Activated CD8-positive, alpha-beta T cell treated with anti-CD3 and anti-CD28 coated beads for 36 hours (primary cell): ENCODE data around the gene PHF5A. TPM values are rescaled to one million over a fixed set of nuclear protein-coding genes. Genes with fewer than 3 reads are reported as not detected.

ENCODE experiments used
- ATAC-seq: fragments of 200-7000 bp; cut with Tn5 transposase; one replicate; pipeline ENCODE4 v1.10.0; 2021; ENCODE audit warnings: mild to moderate bottlenecking, moderate library complexity
- CTCF ChIA-PET: fragments of 350-600 bp; sonication (Branson Sonifier 250); formaldehyde crosslinking; loops from one replicate; lab custom pipeline; 2021; ENCODE audit warnings: antibody characterized with exemption; lab: Charles Lee
- POLR2A ChIA-PET: fragments of 350-600 bp; sonication (Branson Sonifier 250); formaldehyde crosslinking; loops from one replicate; lab custom pipeline; 2021; ENCODE audit warnings: antibody characterized with exemption; lab: Charles Lee
- DNase-seq: peaks from one replicate; pipeline ENCODE4 v3.0.0-alpha.2; 2020
- H3K27ac Mint-ChIP-seq: one replicate; pipeline ENCODE4 v1.8.0; 2021; ENCODE audit warnings: mild to moderate bottlenecking, mixed read lengths
- H3K27me3 Mint-ChIP-seq: one replicate; pipeline ENCODE4 v1.8.0; 2021; ENCODE audit warnings: mixed read lengths
- H3K36me3 Mint-ChIP-seq: one replicate; pipeline ENCODE4 v1.8.0; 2021; ENCODE audit warnings: low read depth, mixed read lengths
- H3K4me1 Mint-ChIP-seq: one replicate; pipeline ENCODE4 v1.8.0; 2021; ENCODE audit warnings: low read depth, mixed read lengths
- H3K4me3 Mint-ChIP-seq: one replicate; pipeline ENCODE4 v1.8.0; 2021; ENCODE audit warnings: mild to moderate bottlenecking, moderate library complexity, mixed read lengths
- H3K9me3 Mint-ChIP-seq: one replicate; pipeline ENCODE4 v1.8.0; 2021; ENCODE audit warnings: mixed read lengths
- intact Hi-C: fragments of 100-400 bp; cut with micrococcal nuclease; formaldehyde crosslinking; loops from one replicate; pipeline ENCODE4 v1.10.0; 2022
- total RNA-seq, 2 experiments: library from RNA; stranded (reverse); gene quantifications; one replicate each; pipeline ENCODE4 v1.2.3, GENCODE V29; 2021
- TF ChIP-seq, protein P1 (sequence below): fragments of 200-600 bp; IDR thresholded peaks from one replicate; pipeline ENCODE4 v1.8.0; 2022; ENCODE audit warnings: antibody characterized with exemption, mild to moderate bottlenecking

PHF5A gene
- total RNA-seq, 2 experiments from 2014 or later, result 65.2 to 70.4 TPM

DNA sequence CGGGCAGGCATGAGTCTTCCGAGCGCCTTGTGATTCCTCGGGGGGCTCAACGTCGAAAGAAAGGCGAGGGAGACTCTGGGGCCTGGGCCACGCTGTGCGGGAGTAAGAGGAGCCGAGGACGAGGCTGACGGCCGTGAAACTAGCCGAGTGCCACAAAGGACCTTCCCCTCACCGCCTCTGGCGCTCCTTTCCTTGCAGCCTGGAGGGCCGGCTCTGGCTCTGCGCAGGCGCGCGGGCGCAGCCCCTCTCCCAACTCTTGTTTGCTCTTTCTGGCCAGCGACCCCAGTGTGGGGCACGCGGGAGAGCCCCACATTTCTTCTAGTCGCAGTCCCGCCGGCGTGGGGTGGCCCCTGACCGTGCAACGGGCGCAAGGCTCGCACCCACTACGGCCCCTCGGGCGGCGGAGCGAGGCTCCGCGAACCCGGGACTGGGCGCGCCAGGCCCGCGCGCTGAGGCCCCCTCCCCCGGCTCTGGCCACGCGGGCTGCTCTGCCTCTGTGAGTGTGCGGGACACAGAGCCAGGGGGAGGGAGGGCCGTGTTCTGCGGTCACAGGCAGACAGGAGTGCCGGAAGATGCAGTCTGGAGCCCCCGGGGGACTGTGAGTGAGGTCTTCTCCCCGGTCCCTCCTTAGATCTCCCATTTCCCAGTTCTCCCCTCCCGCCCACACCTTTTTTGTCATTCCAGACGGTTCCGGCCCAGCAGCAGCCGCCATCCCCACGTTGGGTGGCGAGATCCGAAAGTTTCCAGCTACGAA lies 20.9 kb downstream of the PHF5A start:
- TF ChIP-seq, protein P1, sequence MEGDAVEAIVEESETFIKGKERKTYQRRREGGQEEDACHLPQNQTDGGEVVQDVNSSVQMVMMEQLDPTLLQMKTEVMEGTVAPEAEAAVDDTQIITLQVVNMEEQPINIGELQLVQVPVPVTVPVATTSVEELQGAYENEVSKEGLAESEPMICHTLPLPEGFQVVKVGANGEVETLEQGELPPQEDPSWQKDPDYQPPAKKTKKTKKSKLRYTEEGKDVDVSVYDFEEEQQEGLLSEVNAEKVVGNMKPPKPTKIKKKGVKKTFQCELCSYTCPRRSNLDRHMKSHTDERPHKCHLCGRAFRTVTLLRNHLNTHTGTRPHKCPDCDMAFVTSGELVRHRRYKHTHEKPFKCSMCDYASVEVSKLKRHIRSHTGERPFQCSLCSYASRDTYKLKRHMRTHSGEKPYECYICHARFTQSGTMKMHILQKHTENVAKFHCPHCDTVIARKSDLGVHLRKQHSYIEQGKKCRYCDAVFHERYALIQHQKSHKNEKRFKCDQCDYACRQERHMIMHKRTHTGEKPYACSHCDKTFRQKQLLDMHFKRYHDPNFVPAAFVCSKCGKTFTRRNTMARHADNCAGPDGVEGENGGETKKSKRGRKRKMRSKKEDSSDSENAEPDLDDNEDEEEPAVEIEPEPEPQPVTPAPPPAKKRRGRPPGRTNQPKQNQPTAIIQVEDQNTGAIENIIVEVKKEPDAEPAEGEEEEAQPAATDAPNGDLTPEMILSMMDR, result no peak
- CTCF ChIA-PET, result interaction anchor here (1.1 to 2.6 kb wide), 3 partner anchors 44 to 70 kb away, joined by 3 to 17 read pairs (median 7); no protein-coding TSS in a partner anchor
- POLR2A ChIA-PET, result interaction anchor here (0.6 to 14.3 kb wide), 21 partner anchors 11 to 1029 kb away, joined by 3 to 238 read pairs (median 6); partner anchors contain the start of genes ACO2, DESI1, PHF5A and PMM1
- DNase-seq (peak; percentile 65), ATAC-seq (no peak)
- intact Hi-C loops, result loop anchor here (1.0 kb wide), 1 partner anchor 21 kb away; the partner anchor contains the start of gene PHF5A
- H3K9me3 Mint-ChIP-seq, result no peaks in the 10 kb centered on the region
- peak overlapping the region; percentile 99 for H3K27ac Mint-ChIP-seq
- H3K4me3 Mint-ChIP-seq, result peak overlapping the region; percentile 90
- H3K36me3 Mint-ChIP-seq, result peaks cover 18% of the 10 kb centered on the region
- peaks cover 17% of the 10 kb centered on the region for H3K4me1 Mint-ChIP-seq
- H3K27me3 Mint-ChIP-seq, result no peaks in the 10 kb centered on the region

DNA sequence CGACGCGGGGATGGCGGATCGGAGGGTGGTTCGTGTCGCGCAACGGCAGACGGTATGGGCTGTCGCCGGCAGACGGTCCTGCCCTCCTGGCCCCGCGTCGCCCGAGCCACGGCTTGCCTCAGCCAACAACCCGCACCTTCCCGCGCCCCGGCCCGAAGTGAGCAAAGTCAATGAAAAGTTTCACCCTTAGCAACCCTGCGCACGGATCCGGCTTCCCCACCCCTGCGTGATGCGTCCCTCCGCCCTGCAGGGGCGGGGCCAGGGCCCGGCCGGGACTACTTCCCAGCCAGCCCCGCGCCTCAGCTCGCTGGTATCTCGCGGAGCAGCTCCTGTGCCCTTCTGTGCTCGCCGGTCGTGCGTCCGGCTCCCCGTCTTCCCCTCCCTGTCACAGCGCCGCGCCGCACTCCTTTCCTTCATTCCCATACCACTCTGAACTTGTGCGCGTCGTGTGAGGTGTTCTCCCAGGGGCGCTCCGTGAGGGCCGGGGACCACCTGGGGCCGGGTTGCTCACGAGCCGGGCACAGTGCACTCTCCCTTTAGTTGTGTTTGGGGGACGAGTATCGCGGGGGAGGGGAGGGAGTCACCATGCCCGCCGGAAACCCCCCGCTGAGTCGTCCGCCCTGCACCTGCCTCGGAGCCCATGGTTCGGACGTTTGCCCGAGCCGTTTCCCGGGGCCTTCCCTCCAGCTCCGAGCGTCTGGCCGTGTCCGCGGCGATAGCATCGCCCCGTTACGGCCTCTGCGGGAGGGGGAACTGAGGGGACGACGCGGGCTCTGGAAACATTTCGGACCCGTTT lies 21.7 kb downstream of the PHF5A start, which contains the start of gene TOB2:
Gene TOB2, minus strand, starts transcription at position 163 of the 796 bp plus-strand sequence. CDS start 9,456 bp downstream, outside the sequence.
- peak within 1 kb of the TSS; percentile 99 for H3K27ac Mint-ChIP-seq
- peaks cover 20% of the 10 kb centered on the region for H3K4me1 Mint-ChIP-seq
- intact Hi-C loops, result loop anchor here (1.0 kb wide), 1 partner anchor 21 kb away; the partner anchor contains the start of gene PHF5A
- ATAC-seq (peak; percentile 65), DNase-seq (peak; percentile 94)
- H3K27me3 Mint-ChIP-seq, result no peaks in the 10 kb centered on the region
- ChIA-PET POLR2A (interaction anchor here (0.6 to 14.3 kb wide), 27 partner anchors 11 to 353 kb away, joined by 3 to 238 read pairs (median 4); partner anchors contain the start of genes ACO2, DESI1, PHF5A and PMM1), CTCF (interaction anchor here (0.8 to 2.6 kb wide), 6 partner anchors 8 to 71 kb away, joined by 3 to 17 read pairs (median 3); no protein-coding TSS in a partner anchor)
- no peaks in the 10 kb centered on the region for H3K9me3 Mint-ChIP-seq
- TF ChIP-seq, protein P1, result no peak
- peaks cover 20% of the 10 kb centered on the region for H3K36me3 Mint-ChIP-seq
- peak within 1 kb of the TSS; percentile 90 for H3K4me3 Mint-ChIP-seq

DNA sequence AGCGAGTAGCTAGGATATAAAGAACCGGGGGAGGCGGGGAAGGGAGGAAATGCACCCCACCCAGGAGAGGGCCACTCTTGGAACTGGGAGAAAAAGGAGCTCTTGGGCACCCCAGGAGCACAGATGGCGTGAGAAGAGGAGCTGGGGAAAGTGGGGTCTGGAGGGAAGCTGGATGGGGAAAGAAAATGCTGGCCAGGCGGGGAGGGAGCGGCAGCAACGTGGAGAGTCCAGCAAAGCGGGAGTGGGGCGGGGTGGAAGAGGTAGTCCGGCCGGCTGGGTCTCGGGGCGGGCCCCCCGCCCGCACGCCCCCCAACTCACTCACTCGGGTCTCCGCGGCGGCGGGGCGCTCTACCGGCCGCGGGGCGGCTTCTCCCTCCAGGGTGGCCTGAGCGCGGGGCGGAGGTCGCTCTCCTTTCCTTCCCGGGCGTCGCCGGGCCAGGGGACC lies 22.4 kb downstream of the PHF5A start:
- TF ChIP-seq, protein P1, result no peak
- intact Hi-C loops, result no loop called here
- ChIA-PET POLR2A (interaction anchor here (0.6 to 14.3 kb wide), 26 partner anchors 11 to 353 kb away, joined by 3 to 238 read pairs (median 4); partner anchors contain the start of genes ACO2, DESI1, PHF5A and PMM1), CTCF (interaction anchor here (0.8 to 2.6 kb wide), 5 partner anchors 9 to 55 kb away, joined by 3 to 17 read pairs (median 3); no protein-coding TSS in a partner anchor)
- Mint-ChIP-seq H3K9me3 (no peaks in the 10 kb centered on the region), H3K27me3 (no peaks in the 10 kb centered on the region), H3K27ac (peak overlapping the region; percentile 99), H3K36me3 (peaks cover 23% of the 10 kb centered on the region), H3K4me1 (peaks cover 20% of the 10 kb centered on the region), H3K4me3 (peak overlapping the region; percentile 90)
- ATAC-seq, result no peak
- no peak for DNase-seq

DNA sequence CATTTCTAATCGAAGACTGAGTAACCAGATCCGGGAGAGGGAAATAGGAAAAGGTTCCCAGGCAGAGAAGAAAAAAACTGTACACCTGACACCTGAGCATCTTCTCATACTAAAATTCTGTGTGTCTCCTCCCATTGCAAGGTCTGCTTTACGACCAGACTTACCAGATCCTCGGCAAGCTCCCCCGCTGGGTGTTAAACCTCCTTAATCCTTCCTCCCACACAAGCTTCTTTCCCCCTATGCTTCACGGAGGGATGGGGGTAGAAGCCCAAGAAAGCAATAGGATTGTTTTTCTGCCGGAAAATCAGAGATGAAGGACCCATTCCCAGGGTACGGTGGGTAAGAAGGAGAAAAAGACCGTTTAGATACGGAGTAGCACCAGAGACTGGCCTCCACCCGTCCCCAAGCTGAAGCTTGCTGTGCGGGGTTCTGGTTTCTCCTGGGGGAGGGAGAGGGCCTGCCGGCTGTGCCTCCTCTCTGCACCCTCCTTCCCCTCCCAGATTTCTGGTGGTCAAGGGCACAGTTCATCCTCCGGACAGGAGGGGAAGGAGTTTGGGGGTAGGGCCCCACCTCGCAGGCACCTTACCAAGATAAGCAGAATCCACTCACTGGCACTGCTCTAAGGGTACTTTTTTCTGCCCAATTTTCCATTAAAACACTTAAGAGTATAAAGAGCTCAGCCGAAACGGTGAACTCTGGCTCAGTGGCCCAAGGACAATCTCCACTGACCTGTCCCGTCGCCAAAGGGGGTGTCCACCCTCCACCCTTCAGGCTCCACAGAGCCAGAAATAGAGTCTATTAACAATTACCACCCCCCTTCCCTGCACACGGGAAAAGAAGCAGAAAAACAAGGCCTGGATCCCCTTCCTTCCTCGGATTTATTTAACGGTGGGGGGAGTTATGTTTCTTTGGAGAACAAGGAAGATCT lies 23.1 kb downstream of the PHF5A start:
- POLR2A ChIA-PET, result interaction anchor here (0.6 to 14.3 kb wide), 17 partner anchors 10 to 174 kb away, joined by 3 to 238 read pairs (median 6); partner anchors contain the start of genes ACO2, DESI1, PHF5A and PMM1
- H3K36me3 Mint-ChIP-seq, result peaks cover 23% of the 10 kb centered on the region
- peak; percentile 54 for DNase-seq
- no peaks in the 10 kb centered on the region for H3K27me3 Mint-ChIP-seq
- peak overlapping the region; percentile 91 for H3K27ac Mint-ChIP-seq
- TF ChIP-seq, protein P1, result no peak
- H3K9me3 Mint-ChIP-seq, result no peaks in the 10 kb centered on the region
- no peak for ATAC-seq
- CTCF ChIA-PET, result interaction anchor here (0.8 to 2.6 kb wide), 6 partner anchors 10 to 55 kb away, joined by 3 to 17 read pairs (median 3); no protein-coding TSS in a partner anchor
- intact Hi-C loops, result no loop called here
- H3K4me1 Mint-ChIP-seq, result peaks cover 20% of the 10 kb centered on the region
- H3K4me3 Mint-ChIP-seq, result peak overlapping the region; percentile 90
